ENCODE data around the gene ALDH1A2.

ALDH1A2 gene

DNA sequence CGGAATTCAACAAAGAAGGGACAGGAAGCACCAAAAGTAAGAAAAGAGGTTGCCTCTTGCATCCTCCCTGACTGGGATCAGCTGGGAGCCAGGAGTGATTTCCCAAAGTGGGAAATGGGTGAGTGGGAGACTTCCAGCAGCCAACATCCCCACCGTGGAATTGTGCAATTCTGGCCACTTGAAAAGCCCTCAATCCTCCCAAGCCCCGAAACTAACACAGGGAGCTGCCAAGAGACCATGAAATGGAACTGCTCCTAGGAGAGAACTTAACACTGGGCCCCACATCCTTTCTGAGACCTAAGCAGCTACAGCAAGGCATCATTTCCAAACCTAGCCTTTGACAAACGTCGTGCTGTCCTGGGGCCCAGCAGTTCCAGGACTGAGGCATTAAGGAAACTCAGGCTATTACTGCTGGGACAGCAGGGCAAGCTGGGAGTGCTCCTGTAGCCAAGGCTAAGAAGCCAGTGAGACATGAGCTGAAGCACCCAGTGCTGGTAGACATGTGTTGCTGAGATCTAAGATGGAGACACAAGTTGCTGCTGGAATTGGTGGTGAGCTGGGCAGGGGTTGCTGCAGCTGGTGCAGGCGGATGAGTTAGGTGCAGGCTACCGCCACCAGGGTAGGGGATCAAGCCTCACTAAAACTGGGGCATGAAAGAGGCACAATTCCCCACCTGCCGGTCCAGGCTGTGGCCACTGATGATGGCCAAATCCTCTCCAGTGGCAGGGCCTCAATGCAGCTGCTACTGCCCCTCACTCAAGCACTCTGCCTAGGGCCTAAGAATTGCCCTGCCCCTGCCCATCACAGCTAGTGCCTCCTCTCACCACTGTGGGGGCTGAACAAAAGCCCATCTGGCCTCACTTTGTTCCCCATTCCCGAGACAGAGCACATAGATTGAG is 43.9 kb downstream of the ALDH1A2 start:
- H3K23ac ChIP-seq (ENCODE audit: low read length in 2 of 2) = no peak overlapping the region
- no peak overlapping the region for H2BK5ac ChIP-seq (ENCODE audit: low read depth, low read length, poor library complexity, severe bottlenecking)
- no peaks in the 10 kb centered on the region for H3K27me3 ChIP-seq (ENCODE audit: control insufficient read depth in 1 of 2, insufficient read depth in 1 of 2, low read length in 2 of 2)
- no peak overlapping the region for H3K4ac ChIP-seq (ENCODE audit: low read depth in 1 of 2, low read length in 2 of 2)
- H4K8ac ChIP-seq (ENCODE audit: low read length) = no peak overlapping the region
- no peak overlapping the region for H2AFZ ChIP-seq (ENCODE audit: low read depth, low read length)
- no peaks in the 10 kb centered on the region for H3K79me1 ChIP-seq (replicated peaks; ENCODE audit: low read length, poor library complexity, severe bottlenecking)
- no peak overlapping the region for H3K27ac ChIP-seq (ENCODE audit: low read length, poor library complexity, severe bottlenecking)
- no peak overlapping the region for H2BK120ac ChIP-seq (ENCODE audit: low read depth, low read length)
- no peak for DNase-seq
- H4K91ac ChIP-seq (ENCODE audit: low read length) = no peak overlapping the region
- no peak overlapping the region for H2BK15ac ChIP-seq (ENCODE audit: low read depth, poor library complexity, severe bottlenecking)
- H2BK12ac ChIP-seq (ENCODE audit: low read length in 2 of 2) = no peak overlapping the region
- WGBS = 77% methylated on average over 9 of the region's 9 CpGs
- no peaks in the 10 kb centered on the region for H3K4me1 ChIP-seq (ENCODE audit: control insufficient read depth, insufficient read depth, low read depth, low read length)
- no peak overlapping the region for H3K4me2 ChIP-seq (ENCODE audit: low read length, poor library complexity, severe bottlenecking)
- no peak overlapping the region for H2AK5ac ChIP-seq (ENCODE audit: low read length, severe bottlenecking)
- no peak overlapping the region for H3K4me3 ChIP-seq (ENCODE audit: insufficient read depth in 1 of 2, low read depth in 1 of 2, low read length in 2 of 2)
- peaks cover 25% of the 10 kb centered on the region for H3K9me3 ChIP-seq (ENCODE audit: control insufficient read depth, low read length)
- H3K18ac ChIP-seq (ENCODE audit: low read depth in 1 of 2, low read length in 2 of 2) = no peak overlapping the region
- H3K9ac ChIP-seq (ENCODE audit: low read length) = no peak overlapping the region
- H3K14ac ChIP-seq (ENCODE audit: low read length in 2 of 2) = no peak overlapping the region
- no peaks in the 10 kb centered on the region for H3K36me3 ChIP-seq (ENCODE audit: control insufficient read depth in 1 of 2, insufficient read depth in 2 of 2, low read depth in 1 of 2, low read length in 2 of 2)

DNA sequence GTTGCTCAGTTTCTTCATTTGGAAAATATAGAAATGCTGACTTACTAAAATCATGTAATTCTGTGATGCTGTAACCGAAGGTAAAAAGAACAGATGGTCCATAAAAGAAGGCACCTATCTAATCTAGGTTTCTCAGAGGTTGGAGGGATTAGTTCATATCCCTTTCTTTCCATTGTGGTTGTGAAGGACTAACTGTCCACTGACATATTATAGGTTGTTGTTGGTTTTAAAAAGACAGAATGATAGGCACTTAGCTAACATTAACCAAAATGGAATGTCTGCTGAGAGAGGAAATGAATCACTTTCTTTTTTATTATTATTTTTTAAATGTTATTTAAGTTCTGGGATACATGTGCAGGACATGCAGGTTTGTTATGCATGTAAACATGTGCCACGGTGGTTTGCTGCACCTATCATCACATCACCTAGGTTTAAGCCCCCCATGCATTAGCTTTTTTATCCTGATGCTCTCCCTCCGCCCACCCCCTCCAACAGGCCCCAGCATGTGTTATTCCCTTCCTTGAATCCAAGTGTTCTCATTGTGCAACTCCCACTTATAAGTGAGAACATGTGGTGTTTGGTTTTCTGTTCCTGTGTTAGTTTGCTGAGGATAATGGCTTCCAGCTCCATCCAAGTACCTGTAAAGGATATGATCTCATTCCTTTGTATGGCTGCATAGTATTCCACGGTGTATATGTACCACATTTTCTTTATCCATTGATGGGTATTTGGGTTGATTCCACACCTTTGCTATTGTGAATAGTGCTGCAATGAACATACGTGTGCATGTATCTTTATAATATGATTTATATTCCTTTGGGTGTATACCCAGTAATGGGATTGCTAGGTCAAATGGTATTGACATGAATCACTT is 45.8 kb downstream of the ALDH1A2 start:
- H3K27ac ChIP-seq (ENCODE audit: low read length, poor library complexity, severe bottlenecking) = peak overlapping the region; percentile 53
- H3K9ac ChIP-seq (ENCODE audit: low read length) = peak overlapping the region; percentile 36
- H3K18ac ChIP-seq (ENCODE audit: low read depth in 1 of 2, low read length in 2 of 2) = no peak overlapping the region
- H2AK5ac ChIP-seq (ENCODE audit: low read length, severe bottlenecking) = no peak overlapping the region
- H3K23ac ChIP-seq (ENCODE audit: low read length in 2 of 2) = no peak overlapping the region
- H3K36me3 ChIP-seq (ENCODE audit: control insufficient read depth in 1 of 2, insufficient read depth in 2 of 2, low read depth in 1 of 2, low read length in 2 of 2) = no peaks in the 10 kb centered on the region
- no peaks in the 10 kb centered on the region for H3K4me1 ChIP-seq (ENCODE audit: control insufficient read depth, insufficient read depth, low read depth, low read length)
- H2BK15ac ChIP-seq (ENCODE audit: low read depth, poor library complexity, severe bottlenecking) = no peak overlapping the region
- no peak overlapping the region for H3K4ac ChIP-seq (ENCODE audit: low read depth in 1 of 2, low read length in 2 of 2)
- WGBS = 70% methylated on average over 3 of the region's 5 CpGs
- DNase-seq = peak; percentile 4
- peaks cover 7% of the 10 kb centered on the region for H3K9me3 ChIP-seq (ENCODE audit: control insufficient read depth, low read length)
- H3K14ac ChIP-seq (ENCODE audit: low read length in 2 of 2) = no peak overlapping the region
- no peak overlapping the region for H2AFZ ChIP-seq (ENCODE audit: low read depth, low read length)
- no peak overlapping the region for H4K91ac ChIP-seq (ENCODE audit: low read length)
- peak overlapping the region in 1 of 2 experiments; percentile 38 for H3K4me3 ChIP-seq (ENCODE audit: insufficient read depth in 1 of 2, low read depth in 1 of 2, low read length in 2 of 2)
- no peak overlapping the region for H2BK5ac ChIP-seq (ENCODE audit: low read depth, low read length, poor library complexity, severe bottlenecking)
- no peak overlapping the region for H4K8ac ChIP-seq (ENCODE audit: low read length)
- H2BK12ac ChIP-seq (ENCODE audit: low read length in 2 of 2) = no peak overlapping the region
- no peak overlapping the region for H3K4me2 ChIP-seq (ENCODE audit: low read length, poor library complexity, severe bottlenecking)
- no peak overlapping the region for H2BK120ac ChIP-seq (ENCODE audit: low read depth, low read length)
- H3K79me1 ChIP-seq (replicated peaks; ENCODE audit: low read length, poor library complexity, severe bottlenecking) = no peaks in the 10 kb centered on the region
- no peaks in the 10 kb centered on the region for H3K27me3 ChIP-seq (ENCODE audit: control insufficient read depth in 1 of 2, insufficient read depth in 1 of 2, low read length in 2 of 2)

DNA sequence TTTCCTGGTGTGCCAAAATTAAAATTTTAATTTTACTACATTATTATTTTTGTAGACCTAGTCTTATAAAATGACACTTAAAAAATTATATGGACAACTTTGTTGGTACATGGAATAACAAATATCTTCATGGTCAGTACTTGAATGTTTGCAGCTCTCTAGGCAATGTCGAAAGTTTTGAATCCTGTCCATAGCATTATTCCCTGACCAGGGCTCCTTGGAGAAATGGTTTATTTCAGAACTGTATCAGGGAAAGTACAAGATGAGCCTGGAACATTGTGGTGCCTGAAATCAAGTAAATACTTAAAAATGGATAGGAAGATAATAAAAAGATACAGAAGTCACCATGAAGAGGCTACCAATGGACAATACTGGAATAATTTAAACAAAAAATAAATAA is 47.6 kb downstream of the ALDH1A2 start:
- no peak overlapping the region for H4K8ac ChIP-seq (ENCODE audit: low read length)
- no peak overlapping the region for H3K9ac ChIP-seq (ENCODE audit: low read length)
- H3K4me2 ChIP-seq (ENCODE audit: low read length, poor library complexity, severe bottlenecking) = no peak overlapping the region
- H3K23ac ChIP-seq (ENCODE audit: low read length in 2 of 2) = no peak overlapping the region
- DNase-seq = no peak
- H2BK12ac ChIP-seq (ENCODE audit: low read length in 2 of 2) = no peak overlapping the region
- no peak overlapping the region for H4K91ac ChIP-seq (ENCODE audit: low read length)
- H3K18ac ChIP-seq (ENCODE audit: low read depth in 1 of 2, low read length in 2 of 2) = no peak overlapping the region
- no peaks in the 10 kb centered on the region for H3K36me3 ChIP-seq (ENCODE audit: control insufficient read depth in 1 of 2, insufficient read depth in 2 of 2, low read depth in 1 of 2, low read length in 2 of 2)
- H3K27me3 ChIP-seq (ENCODE audit: control insufficient read depth in 1 of 2, insufficient read depth in 1 of 2, low read length in 2 of 2) = no peaks in the 10 kb centered on the region
- H2BK15ac ChIP-seq (ENCODE audit: low read depth, poor library complexity, severe bottlenecking) = no peak overlapping the region
- H3K4me3 ChIP-seq (ENCODE audit: insufficient read depth in 1 of 2, low read depth in 1 of 2, low read length in 2 of 2) = no peak overlapping the region
- H3K9me3 ChIP-seq (ENCODE audit: control insufficient read depth, low read length) = no peaks in the 10 kb centered on the region
- H3K79me1 ChIP-seq (replicated peaks; ENCODE audit: low read length, poor library complexity, severe bottlenecking) = no peaks in the 10 kb centered on the region
- 91% methylated on average over 1 of the region's 1 CpG for WGBS
- H3K4ac ChIP-seq (ENCODE audit: low read depth in 1 of 2, low read length in 2 of 2) = no peak overlapping the region
- no peaks in the 10 kb centered on the region for H3K4me1 ChIP-seq (ENCODE audit: control insufficient read depth, insufficient read depth, low read depth, low read length)
- H3K14ac ChIP-seq (ENCODE audit: low read length in 2 of 2) = no peak overlapping the region
- H2AK5ac ChIP-seq (ENCODE audit: low read length, severe bottlenecking) = no peak overlapping the region
- H2AFZ ChIP-seq (ENCODE audit: low read depth, low read length) = no peak overlapping the region
- H2BK120ac ChIP-seq (ENCODE audit: low read depth, low read length) = no peak overlapping the region
- H3K27ac ChIP-seq (ENCODE audit: low read length, poor library complexity, severe bottlenecking) = no peak overlapping the region
- no peak overlapping the region for H2BK5ac ChIP-seq (ENCODE audit: low read depth, low read length, poor library complexity, severe bottlenecking)

DNA sequence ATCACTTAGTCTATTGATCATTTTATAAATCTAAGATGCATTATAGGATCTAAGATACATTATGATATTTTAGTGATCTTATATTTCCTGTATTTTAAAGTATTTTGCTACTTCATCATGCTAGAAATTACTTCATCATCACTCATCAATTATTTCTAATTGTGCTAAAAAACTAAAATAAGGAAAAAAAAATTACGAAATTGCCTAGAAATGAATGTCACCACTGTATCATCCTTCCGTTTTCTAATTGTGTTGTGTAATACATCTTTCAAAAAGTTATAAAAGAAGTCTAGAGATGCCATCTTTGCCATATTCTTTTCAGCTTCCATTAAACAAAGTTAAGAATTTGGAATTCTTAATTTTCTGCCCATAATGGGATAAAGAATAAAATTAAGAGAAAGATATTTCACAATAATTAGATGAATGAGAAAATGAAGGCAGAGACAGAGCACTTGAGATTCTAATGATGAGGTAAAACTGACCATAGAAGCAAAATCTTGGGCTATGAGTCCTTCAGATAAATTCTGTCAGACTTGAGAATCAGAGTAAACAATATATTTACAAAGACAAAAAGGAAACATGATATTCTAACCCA is 48.8 kb downstream of the ALDH1A2 start:
- Histone ChIP-seq H3K9me3 (ENCODE audit: control insufficient read depth, low read length) (no peaks in the 10 kb centered on the region), H3K14ac (ENCODE audit: low read length in 2 of 2) (no peak overlapping the region), H3K27me3 (ENCODE audit: control insufficient read depth in 1 of 2, insufficient read depth in 1 of 2, low read length in 2 of 2) (no peaks in the 10 kb centered on the region), H3K4ac (ENCODE audit: low read depth in 1 of 2, low read length in 2 of 2) (no peak overlapping the region), H3K36me3 (ENCODE audit: control insufficient read depth in 1 of 2, insufficient read depth in 2 of 2, low read depth in 1 of 2, low read length in 2 of 2) (no peaks in the 10 kb centered on the region), H2BK120ac (ENCODE audit: low read depth, low read length) (no peak overlapping the region), H4K91ac (ENCODE audit: low read length) (no peak overlapping the region), H3K4me2 (ENCODE audit: low read length, poor library complexity, severe bottlenecking) (no peak overlapping the region), H3K27ac (ENCODE audit: low read length, poor library complexity, severe bottlenecking) (no peak overlapping the region), H3K18ac (ENCODE audit: low read depth in 1 of 2, low read length in 2 of 2) (no peak overlapping the region), H2AK5ac (ENCODE audit: low read length, severe bottlenecking) (no peak overlapping the region), H2BK12ac (ENCODE audit: low read length in 2 of 2) (no peak overlapping the region), H2BK5ac (ENCODE audit: low read depth, low read length, poor library complexity, severe bottlenecking) (no peak overlapping the region), H3K23ac (ENCODE audit: low read length in 2 of 2) (no peak overlapping the region), H2BK15ac (ENCODE audit: low read depth, poor library complexity, severe bottlenecking) (no peak overlapping the region), H3K79me1 (replicated peaks; ENCODE audit: low read length, poor library complexity, severe bottlenecking) (no peaks in the 10 kb centered on the region), H3K4me3 (ENCODE audit: insufficient read depth in 1 of 2, low read depth in 1 of 2, low read length in 2 of 2) (no peak overlapping the region), H2AFZ (ENCODE audit: low read depth, low read length) (no peak overlapping the region), H3K9ac (ENCODE audit: low read length) (no peak overlapping the region), H4K8ac (ENCODE audit: low read length) (no peak overlapping the region), H3K4me1 (ENCODE audit: control insufficient read depth, insufficient read depth, low read depth, low read length) (no peaks in the 10 kb centered on the region)
- no peak for DNase-seq
- WGBS = no CpG with 5 or more reads among the region's 2 CpGs

All from mesenchymal stem cell (in vitro differentiated cells and primary cell).